ENCODE data around the gene PRSS16.

Gene PRSS16

GRCh38 chr6:27293436-27294098 lies 46.1 kb downstream of the PRSS16 start:
- H3K4me1 ChIP-seq: no peaks in the 10 kb centered on the region
- H3K4me3 ChIP-seq: no peak overlapping the region
- peaks cover 51% of the 10 kb centered on the region for H3K27me3 ChIP-seq

DNA sequence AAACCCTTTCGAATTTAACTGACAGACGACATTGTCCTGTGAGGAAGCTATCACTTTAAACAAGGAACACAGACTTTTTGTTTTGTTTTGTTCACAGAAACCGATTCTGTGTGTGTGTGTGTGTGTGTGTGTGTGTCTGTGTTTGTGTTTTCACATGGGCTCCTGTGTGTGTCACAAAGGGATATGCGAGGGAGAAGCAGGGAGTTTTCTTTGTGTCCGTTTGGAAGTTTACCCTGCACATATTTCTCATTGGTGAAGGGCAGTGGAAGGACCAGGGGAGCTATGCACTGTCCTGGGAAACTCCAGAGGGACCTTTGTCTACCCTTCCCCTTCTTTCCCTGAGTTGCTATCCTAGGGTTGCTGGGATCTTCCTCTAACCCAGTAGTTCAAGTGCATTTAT lies 46.9 kb downstream of the PRSS16 start:
- Histone ChIP-seq H3K9ac (no peak overlapping the region), H3K4me3 (no peak overlapping the region), H3K4me2 (no peak overlapping the region), H3K9me3 (peaks cover 60% of the 10 kb centered on the region), H4K20me1 (no peaks in the 10 kb centered on the region), H3K27ac (no peak overlapping the region), H3K36me3 (no peaks in the 10 kb centered on the region), H3K4me1 (no peaks in the 10 kb centered on the region), H3K27me3 (peaks cover 43% of the 10 kb centered on the region)
- no peak for TF ChIP-seq Cebpa-rat (IDR thresholded peaks at IDR 0.05)

More at GRCh38 chr6:27293436-27294098, 46.1 kb downstream of the PRSS16 start:
- Histone ChIP-seq H4K20me1 (no peaks in the 10 kb centered on the region), H3K4me2 (no peak overlapping the region), H3K9ac (no peak overlapping the region), H3K36me3 (no peaks in the 10 kb centered on the region), H3K9me3 (peaks cover 67% of the 10 kb centered on the region), H3K27ac (no peak overlapping the region)
- TF ChIP-seq Cebpa-rat (IDR thresholded peaks at IDR 0.05): no peak

DNA sequence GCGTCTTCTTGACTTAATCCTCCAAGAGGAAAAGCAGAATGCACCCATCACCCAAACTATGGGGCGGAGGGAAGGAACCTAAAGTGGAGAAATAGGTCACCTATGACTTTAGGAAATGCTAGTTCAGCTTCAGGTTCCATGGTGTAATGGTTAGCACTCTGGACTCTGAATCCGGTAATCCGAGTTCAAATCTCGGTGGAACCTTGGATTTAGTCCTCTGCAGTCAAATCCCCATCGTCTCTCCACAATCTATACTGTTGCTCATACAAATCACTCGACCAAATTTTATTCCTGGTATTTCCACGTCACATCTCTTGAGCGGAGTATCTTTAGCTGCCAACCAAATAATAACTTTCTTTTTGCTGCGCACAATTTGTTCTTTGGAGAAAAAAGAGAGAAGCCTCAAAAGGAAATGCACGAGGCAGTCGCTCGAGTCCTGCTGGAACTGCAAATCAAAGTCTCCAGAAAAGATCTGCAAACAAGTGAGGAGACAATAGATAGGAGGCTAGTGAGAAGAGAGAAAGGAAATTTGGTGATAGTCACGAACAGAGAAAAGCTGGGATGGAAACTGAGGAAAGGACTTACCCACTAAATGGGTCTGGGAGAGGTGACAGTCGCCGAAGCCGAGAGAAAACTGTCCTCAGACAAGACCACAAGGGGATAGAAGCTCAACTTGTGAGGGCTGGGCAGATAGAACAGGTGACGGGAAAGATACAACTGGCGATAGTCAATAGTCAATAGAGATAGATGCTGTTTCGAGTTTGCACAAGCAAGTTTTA lies 48.0 kb downstream of the PRSS16 start:
- no peak overlapping the region for H3K9ac ChIP-seq
- H3K27me3 ChIP-seq: peaks cover 37% of the 10 kb centered on the region
- no peak overlapping the region for H3K27ac ChIP-seq
- no peak overlapping the region for H3K4me2 ChIP-seq
- H3K36me3 ChIP-seq: no peaks in the 10 kb centered on the region
- H4K20me1 ChIP-seq: no peaks in the 10 kb centered on the region
- no peak overlapping the region for H3K4me3 ChIP-seq
- no peaks in the 10 kb centered on the region for H3K4me1 ChIP-seq
- peaks cover 59% of the 10 kb centered on the region for H3K9me3 ChIP-seq
- TF ChIP-seq Cebpa-rat (IDR thresholded peaks at IDR 0.05): no peak

- no peak overlapping the region for H3K9ac ChIP-seq
- H4K20me1 ChIP-seq: no peaks in the 10 kb centered on the region
- no peak overlapping the region for H3K27ac ChIP-seq
- no peak overlapping the region for H3K4me3 ChIP-seq
- peaks cover 52% of the 10 kb centered on the region for H3K9me3 ChIP-seq
- H3K27me3 ChIP-seq: peaks cover 37% of the 10 kb centered on the region
- H3K4me2 ChIP-seq: no peak overlapping the region
- H3K4me1 ChIP-seq: no peaks in the 10 kb centered on the region
- no peak for TF ChIP-seq Cebpa-rat (IDR thresholded peaks at IDR 0.05)
- no peaks in the 10 kb centered on the region for H3K36me3 ChIP-seq
Observed at GRCh38 chr6:27296106-27296783, 48.7 kb downstream of the PRSS16 start.

DNA sequence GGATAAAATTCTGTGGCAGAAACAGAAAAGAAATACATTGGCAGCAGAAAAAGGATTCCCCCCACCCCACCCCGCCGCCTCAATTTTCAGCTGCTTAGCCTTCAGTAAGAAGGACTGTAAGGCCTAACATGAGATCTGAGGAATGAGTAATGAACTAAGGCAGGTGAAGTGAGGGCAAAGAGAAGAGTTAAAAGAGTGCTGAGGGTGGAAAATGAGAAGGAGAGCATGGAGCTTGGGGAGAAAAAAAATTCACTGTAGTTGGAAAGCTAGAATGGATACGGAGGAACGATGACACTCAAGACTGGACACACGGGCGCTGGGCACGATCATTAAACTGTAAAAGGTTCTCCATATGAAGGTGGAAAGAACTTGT lies 50.0 kb downstream of the PRSS16 start:
- Histone ChIP-seq H3K4me2 (no peak overlapping the region), H4K20me1 (no peaks in the 10 kb centered on the region), H3K4me1 (no peaks in the 10 kb centered on the region), H3K27ac (no peak overlapping the region), H3K27me3 (peaks cover 37% of the 10 kb centered on the region), H3K4me3 (no peak overlapping the region), H3K9me3 (peaks cover 44% of the 10 kb centered on the region), H3K9ac (no peak overlapping the region), H3K36me3 (no peaks in the 10 kb centered on the region)
- TF ChIP-seq Cebpa-rat (IDR thresholded peaks at IDR 0.05): no peak

DNA sequence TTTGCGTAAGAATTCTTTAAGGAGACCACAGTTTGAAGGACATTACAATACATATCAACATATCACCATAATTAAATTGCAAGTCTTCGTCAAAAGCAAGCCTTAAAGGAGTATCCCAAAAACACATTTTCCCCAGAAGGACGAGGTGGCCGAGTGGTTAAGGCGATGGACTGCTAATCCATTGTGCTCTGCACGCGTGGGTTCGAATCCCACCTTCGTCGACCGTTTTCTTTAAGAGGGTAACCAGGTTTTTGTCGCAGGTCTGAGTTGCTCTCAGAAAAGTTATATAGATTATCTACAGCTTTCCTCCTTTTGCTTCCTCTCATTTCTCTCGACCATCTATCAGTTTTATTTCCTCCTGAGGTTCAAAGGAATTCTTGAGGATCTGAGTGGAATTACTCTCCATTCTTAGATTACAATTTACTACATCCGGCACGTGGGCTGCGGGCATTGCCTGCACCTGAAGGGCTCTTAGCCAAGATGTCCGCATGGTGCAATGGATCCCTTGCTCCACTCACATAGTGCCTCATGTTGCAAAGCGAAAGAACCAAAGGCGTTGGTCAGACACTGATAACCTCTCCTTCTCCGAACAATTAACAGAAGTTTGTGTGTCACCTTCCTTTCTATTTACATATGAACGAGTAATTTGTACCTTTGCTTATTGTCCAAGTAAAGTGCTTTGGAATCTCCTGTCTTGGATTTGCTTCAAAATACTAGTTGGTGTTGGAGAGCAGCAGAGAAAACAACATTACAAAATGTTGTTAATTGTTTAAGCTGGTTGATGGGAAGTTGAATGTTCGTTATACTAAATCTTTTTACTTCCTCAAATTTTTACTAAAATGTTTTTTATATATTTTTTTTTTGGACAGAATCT lies 50.6 kb downstream of the PRSS16 start:
- Histone ChIP-seq H4K20me1 (no peaks in the 10 kb centered on the region), H3K9ac (no peak overlapping the region), H3K4me2 (no peak overlapping the region), H3K4me3 (no peak overlapping the region), H3K27ac (no peak overlapping the region), H3K36me3 (no peaks in the 10 kb centered on the region), H3K4me1 (no peaks in the 10 kb centered on the region), H3K27me3 (peaks cover 37% of the 10 kb centered on the region), H3K9me3 (peaks cover 41% of the 10 kb centered on the region)
- TF ChIP-seq Cebpa-rat (IDR thresholded peaks at IDR 0.05): no peak

DNA sequence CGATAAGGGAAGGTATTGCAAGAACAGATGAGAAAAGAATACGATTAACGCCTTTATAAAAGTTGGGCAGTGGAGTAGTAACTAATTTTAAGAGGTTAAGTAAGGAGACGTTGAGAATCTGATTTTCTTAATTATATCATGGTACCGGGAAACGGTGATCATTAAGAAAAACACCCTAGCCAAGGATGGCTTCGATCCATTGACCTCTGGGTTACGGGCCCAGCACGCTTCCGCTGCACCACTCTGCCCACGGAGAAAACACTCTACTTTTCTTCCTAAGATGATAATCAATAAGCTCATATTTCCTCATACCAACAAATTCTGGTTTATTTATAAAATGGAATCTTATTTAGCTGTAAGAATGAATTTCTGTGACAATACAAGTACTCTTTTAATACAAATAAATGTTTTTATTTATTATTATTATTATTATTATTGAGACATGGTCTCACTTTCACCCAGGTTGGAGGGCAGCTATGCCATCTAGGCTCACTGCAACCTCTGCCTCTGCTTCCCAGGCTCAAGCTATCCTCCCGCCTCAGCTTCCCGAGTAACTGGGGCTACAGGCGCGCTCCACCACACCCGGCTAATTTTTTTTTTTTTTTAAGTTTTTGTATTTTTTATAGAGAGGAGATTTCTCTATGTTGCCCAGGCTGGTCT lies 56.2 kb downstream of the PRSS16 start:
- H3K4me3 ChIP-seq: no peak overlapping the region
- H3K36me3 ChIP-seq: no peaks in the 10 kb centered on the region
- no peak for TF ChIP-seq Cebpa-rat (IDR thresholded peaks at IDR 0.05)
- no peaks in the 10 kb centered on the region for H4K20me1 ChIP-seq
- no peak overlapping the region for H3K4me2 ChIP-seq
- no peaks in the 10 kb centered on the region for H3K4me1 ChIP-seq
- 0 out of 2 replicates have a peak, but pooled peaks cover 4% of the 10 kb centered on the region for H3K9me3 ChIP-seq
- H3K9ac ChIP-seq: no peak overlapping the region
- no peaks in the 10 kb centered on the region for H3K27me3 ChIP-seq
- no peak overlapping the region for H3K27ac ChIP-seq

All from BLaER1 (cell line).